Loucy (cell line): ENCODE measurements around the gene MTCP1.

Experiments
- H2AFZ ChIP-seq: fragments of 200-600 bp; sonication (generic); 2 replicates; pipeline ENCODE4 v1.6.0; 2016; ENCODE audit warnings: antibody characterized with exemption, mild to moderate bottlenecking, low read length, moderate library complexity
- H3F3A ChIP-seq: fragments of 200-600 bp; 2 replicates; pipeline ENCODE4 v1.6.0; 2016; ENCODE audit warnings: antibody characterized with exemption, low read depth, mild to moderate bottlenecking
- H3K27me3 ChIP-seq: fragments of 200-600 bp; sonication (generic); 2 replicates; pipeline ENCODE4 v1.6.1; 2014; ENCODE audit warnings: low read length, mild to moderate bottlenecking; ENCODE audit not compliant: insufficient read depth, poor library complexity, severe bottlenecking
- H3K36me3 ChIP-seq: fragments of 200-600 bp; sonication (generic); 2 replicates; pipeline ENCODE4 v1.6.1; 2016; ENCODE audit warnings: low read length; ENCODE audit not compliant: insufficient read depth
- H3K4me1 ChIP-seq: fragments of 200-600 bp; sonication (generic); 2 replicates; pipeline ENCODE4 v1.5.1; 2014; ENCODE audit warnings: low read length, mild to moderate bottlenecking; ENCODE audit not compliant: insufficient read depth, poor library complexity, severe bottlenecking
- H3K4me2 ChIP-seq: fragments of 200-600 bp; sonication (generic); 2 replicates; pipeline ENCODE4 v1.6.0; 2014; ENCODE audit warnings: antibody characterized with exemption, low read length, low read depth, mild to moderate bottlenecking; ENCODE audit not compliant: poor library complexity, severe bottlenecking
- H3K4me3 ChIP-seq: fragments of 200-600 bp; sonication (generic); 2 replicates; pipeline ENCODE4 v1.5.1; 2014; ENCODE audit warnings: low read length, mild to moderate bottlenecking, mixed read lengths; ENCODE audit not compliant: poor library complexity, severe bottlenecking
- H3K79me2 ChIP-seq: fragments of 200-600 bp; sonication (generic); 2 replicates; pipeline ENCODE4 v1.6.1; 2014; ENCODE audit warnings: low read length; ENCODE audit not compliant: insufficient read depth
- H3K9ac ChIP-seq: fragments of 200-600 bp; sonication (generic); 2 replicates; pipeline ENCODE4 v1.6.0; 2014; ENCODE audit warnings: mild to moderate bottlenecking, low read depth, low read length, moderate library complexity; ENCODE audit not compliant: poor library complexity, severe bottlenecking
- H3K9me2 ChIP-seq: fragments of 200-600 bp; sonication (generic); replicated peaks from 2 replicates; pipeline ENCODE4 v1.6.1; 2016; ENCODE audit warnings: low read depth, low read length, mixed read lengths
- H3K9me3 ChIP-seq: fragments of 200-600 bp; sonication (generic); 2 replicates; pipeline ENCODE4 v1.6.1; 2014; ENCODE audit warnings: mild to moderate bottlenecking, antibody characterized with exemption, low read length, low read depth; ENCODE audit not compliant: insufficient read depth
- H4K20me1 ChIP-seq: fragments of 200-600 bp; sonication (generic); 2 replicates; pipeline ENCODE4 v1.6.0; 2014; ENCODE audit warnings: antibody characterized with exemption, low read length, mild to moderate bottlenecking; ENCODE audit not compliant: insufficient read depth, poor library complexity, severe bottlenecking
- EZH2phosphoT487 ChIP-seq: fragments of 200-600 bp; IDR thresholded peaks from 2 replicates; pipeline ENCODE4 v1.6.1; 2018; ENCODE audit warnings: antibody characterized with exemption, mild to moderate bottlenecking, moderate library complexity, borderline replicate concordance
- TF ChIP-seq, protein P1 (sequence below): fragments of 200-600 bp; sonication (generic); conservative IDR thresholded peaks from 2 replicates; pipeline ENCODE4 v1.5.1; 2014; ENCODE audit warnings: mild to moderate bottlenecking, antibody characterized with exemption, low read length

The MTCP1 gene

DNA sequence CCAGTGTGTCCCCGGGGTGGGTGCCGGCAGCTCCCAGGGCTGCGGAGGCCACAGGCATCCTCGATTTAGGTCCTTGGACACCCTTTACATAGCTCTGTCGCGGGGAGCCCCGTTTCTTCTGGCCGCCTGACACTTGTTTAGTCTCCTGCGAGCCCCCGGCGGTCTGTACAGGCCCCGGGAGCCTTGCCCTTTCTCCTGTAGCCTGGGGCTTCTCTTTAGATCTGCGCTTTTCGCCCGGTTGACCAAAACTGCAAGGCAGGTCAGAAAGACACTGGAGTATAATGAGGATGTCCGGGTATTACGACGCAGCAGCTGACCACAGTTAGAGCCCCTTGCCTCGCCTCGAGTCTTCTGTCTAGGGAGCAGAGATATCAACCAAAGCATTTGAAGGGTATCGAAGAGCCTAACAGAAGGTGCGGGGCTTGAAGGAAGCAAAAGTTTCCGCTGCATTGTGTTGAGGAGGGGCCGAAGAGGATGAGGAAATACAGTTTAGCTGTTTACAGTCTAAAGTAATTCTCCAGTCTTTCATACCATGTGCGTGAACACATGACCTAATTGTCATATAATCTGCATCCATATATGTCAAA, 851 bp upstream of the MTCP1 start:
- TF ChIP-seq, protein P1, sequence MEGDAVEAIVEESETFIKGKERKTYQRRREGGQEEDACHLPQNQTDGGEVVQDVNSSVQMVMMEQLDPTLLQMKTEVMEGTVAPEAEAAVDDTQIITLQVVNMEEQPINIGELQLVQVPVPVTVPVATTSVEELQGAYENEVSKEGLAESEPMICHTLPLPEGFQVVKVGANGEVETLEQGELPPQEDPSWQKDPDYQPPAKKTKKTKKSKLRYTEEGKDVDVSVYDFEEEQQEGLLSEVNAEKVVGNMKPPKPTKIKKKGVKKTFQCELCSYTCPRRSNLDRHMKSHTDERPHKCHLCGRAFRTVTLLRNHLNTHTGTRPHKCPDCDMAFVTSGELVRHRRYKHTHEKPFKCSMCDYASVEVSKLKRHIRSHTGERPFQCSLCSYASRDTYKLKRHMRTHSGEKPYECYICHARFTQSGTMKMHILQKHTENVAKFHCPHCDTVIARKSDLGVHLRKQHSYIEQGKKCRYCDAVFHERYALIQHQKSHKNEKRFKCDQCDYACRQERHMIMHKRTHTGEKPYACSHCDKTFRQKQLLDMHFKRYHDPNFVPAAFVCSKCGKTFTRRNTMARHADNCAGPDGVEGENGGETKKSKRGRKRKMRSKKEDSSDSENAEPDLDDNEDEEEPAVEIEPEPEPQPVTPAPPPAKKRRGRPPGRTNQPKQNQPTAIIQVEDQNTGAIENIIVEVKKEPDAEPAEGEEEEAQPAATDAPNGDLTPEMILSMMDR: no peak
- no peak for TF ChIP-seq EZH2phosphoT487
- Histone ChIP-seq H3K4me1 (peaks cover 43% of the 10 kb centered on the region), H3K9me2 (no peaks in the 10 kb centered on the region), H3K4me3 (peak overlapping the region; percentile 98), H3F3A (no peaks in the 10 kb centered on the region), H3K4me2 (peak overlapping the region; percentile 86), H3K9ac (peak overlapping the region; percentile 95), H3K79me2 (peaks cover 69% of the 10 kb centered on the region), H3K36me3 (no peaks in the 10 kb centered on the region; the same call in 1 of the 2 replicates), H3K27me3 (no peaks in the 10 kb centered on the region), H4K20me1 (peaks cover 9% of the 10 kb centered on the region), H3K9me3 (no peaks in the 10 kb centered on the region), H2AFZ (peak overlapping the region; percentile 96)

DNA sequence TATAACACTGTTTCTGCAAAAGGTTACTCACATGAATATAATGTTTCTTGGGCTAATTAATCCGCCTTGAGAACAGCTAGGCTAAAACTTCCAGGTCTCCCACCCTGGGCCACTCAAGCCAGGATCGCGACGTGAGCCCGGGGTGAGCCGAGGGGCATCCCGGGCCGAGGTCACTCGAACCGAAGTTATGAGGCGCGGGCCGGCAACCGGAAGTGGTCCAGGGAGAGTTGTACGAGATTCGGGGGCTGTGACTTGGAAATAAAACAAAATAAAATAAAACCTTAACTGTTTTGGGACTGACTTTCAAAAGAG, 317 bp downstream of the MTCP1 start:
- Histone ChIP-seq H3K9me3 (no peaks in the 10 kb centered on the region), H3K36me3 (no peaks in the 10 kb centered on the region), H2AFZ (peak overlapping the region; percentile 94), H3K4me3 (peak overlapping the region; percentile 93), H3K79me2 (peaks cover 64% of the 10 kb centered on the region), H3K27me3 (no peaks in the 10 kb centered on the region), H4K20me1 (peaks cover 9% of the 10 kb centered on the region), H3F3A (no peaks in the 10 kb centered on the region), H3K9ac (peak overlapping the region; percentile 90), H3K4me2 (peak overlapping the region; percentile 96), H3K9me2 (no peaks in the 10 kb centered on the region), H3K4me1 (peaks cover 43% of the 10 kb centered on the region)
- no peak for TF ChIP-seq EZH2phosphoT487
- TF ChIP-seq, protein P1: no peak

DNA sequence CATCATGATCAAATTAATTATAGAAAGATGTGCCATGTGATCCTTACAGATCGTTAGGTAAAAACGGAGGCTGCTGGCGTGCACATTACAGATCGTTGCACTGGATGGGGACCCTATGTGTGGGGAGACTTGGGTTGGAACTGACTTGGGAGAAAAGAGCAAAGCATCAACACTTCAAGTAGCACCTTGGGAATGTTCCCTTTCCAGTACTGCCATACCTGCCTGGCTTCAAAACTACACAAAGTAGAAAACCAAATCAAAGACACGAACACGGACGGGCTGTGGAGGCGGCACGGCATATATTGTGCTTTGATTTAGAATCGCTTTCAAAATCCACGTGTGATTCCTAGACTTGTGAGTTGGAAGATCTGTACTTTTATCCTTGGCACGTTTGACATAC, 898 bp downstream of the MTCP1 start:
- peak overlapping the region; percentile 94; the same call in 1 of the 2 replicates for H2AFZ ChIP-seq
- no peaks in the 10 kb centered on the region for H3K9me2 ChIP-seq
- TF ChIP-seq, protein P1: no peak
- H3K27me3 ChIP-seq: no peaks in the 10 kb centered on the region
- peaks cover 9% of the 10 kb centered on the region for H4K20me1 ChIP-seq
- no peaks in the 10 kb centered on the region for H3K36me3 ChIP-seq
- peak overlapping the region; percentile 96 for H3K4me2 ChIP-seq
- peaks cover 59% of the 10 kb centered on the region for H3K79me2 ChIP-seq
- H3F3A ChIP-seq: no peaks in the 10 kb centered on the region
- no peaks in the 10 kb centered on the region for H3K9me3 ChIP-seq
- peak overlapping the region; percentile 90 for H3K9ac ChIP-seq
- H3K4me1 ChIP-seq: peaks cover 40% of the 10 kb centered on the region
- peak overlapping the region; percentile 93 for H3K4me3 ChIP-seq
